ENCODE results near the gene SMC6.

DNA sequence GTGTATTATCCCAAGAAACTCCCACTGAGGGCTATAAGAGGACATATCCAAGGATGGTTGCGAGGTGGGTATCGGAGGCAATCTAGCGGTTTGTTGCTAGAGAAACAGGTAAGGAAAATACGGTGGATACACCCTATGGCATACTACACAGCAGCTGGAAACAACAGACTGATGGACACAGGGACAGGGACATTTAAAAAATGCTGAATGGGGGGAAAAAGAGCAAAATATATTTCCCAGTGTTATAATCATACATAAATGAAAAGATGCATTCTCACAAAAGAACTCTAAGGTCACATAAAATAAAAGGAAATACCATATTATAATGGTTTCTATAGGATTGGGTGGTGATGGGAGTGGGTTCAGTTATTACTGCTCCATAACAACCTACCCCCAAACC is 95.9 kb downstream of the SMC6 start:
- TF ChIP-seq, protein P1, sequence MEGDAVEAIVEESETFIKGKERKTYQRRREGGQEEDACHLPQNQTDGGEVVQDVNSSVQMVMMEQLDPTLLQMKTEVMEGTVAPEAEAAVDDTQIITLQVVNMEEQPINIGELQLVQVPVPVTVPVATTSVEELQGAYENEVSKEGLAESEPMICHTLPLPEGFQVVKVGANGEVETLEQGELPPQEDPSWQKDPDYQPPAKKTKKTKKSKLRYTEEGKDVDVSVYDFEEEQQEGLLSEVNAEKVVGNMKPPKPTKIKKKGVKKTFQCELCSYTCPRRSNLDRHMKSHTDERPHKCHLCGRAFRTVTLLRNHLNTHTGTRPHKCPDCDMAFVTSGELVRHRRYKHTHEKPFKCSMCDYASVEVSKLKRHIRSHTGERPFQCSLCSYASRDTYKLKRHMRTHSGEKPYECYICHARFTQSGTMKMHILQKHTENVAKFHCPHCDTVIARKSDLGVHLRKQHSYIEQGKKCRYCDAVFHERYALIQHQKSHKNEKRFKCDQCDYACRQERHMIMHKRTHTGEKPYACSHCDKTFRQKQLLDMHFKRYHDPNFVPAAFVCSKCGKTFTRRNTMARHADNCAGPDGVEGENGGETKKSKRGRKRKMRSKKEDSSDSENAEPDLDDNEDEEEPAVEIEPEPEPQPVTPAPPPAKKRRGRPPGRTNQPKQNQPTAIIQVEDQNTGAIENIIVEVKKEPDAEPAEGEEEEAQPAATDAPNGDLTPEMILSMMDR (optimal IDR thresholded peaks at IDR 0.05 in 1 of 3, IDR thresholded peaks at IDR 0.05 in 1 of 3, conservative IDR thresholded peaks at IDR 0.05 in 1 of 3; ENCODE audit: extremely low read depth in 1 of 3, insufficient read depth in 2 of 3, low read length in 3 of 3), result no peak
- no peak for TF ChIP-seq EZH2 (IDR thresholded peaks at IDR 0.05; ENCODE audit: low read length)
